Measurements from ENCODE around the gene SHC3.

The SHC3 gene

DNA sequence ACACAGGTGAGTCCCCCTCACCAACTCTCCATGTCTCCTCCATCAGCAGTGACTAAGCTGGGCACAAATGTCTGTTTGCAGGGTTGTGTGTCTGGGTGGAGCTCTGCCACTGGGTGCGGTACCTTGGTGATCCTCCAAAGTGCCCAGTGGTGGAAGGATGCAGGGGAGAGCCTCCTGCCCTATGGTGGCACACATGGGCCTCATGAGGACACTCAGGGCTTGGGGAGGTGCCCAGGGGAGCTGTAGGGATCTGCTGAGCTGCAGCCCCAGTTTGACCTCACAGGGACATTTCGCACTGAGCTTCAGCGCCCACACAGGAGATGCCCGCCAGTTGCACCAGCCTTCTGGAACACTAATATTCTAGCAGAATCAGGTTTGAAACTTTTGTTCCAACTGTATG lies 157.9 kb downstream of the SHC3 start:
- DNase-seq = no peak

DNA sequence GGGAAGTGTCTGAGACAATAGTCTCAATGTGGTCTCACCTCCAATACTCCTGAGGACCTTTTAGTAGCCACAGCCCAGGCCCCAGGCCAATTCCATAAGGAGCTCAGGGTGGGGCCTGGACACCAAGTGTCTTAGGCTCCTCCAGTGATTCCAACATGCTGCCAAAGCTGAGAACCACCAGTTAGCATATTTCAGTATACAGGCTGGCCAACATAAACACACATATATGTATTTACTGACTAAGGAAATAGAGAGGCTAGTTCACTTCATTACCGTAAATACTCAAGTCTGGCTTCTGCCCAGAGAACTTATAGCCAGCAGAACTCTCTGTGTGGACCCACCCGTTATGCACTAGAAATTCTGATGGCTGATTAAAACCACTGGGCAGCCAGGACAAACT lies 163.3 kb downstream of the SHC3 start:
- DNase-seq = no peak

DNA sequence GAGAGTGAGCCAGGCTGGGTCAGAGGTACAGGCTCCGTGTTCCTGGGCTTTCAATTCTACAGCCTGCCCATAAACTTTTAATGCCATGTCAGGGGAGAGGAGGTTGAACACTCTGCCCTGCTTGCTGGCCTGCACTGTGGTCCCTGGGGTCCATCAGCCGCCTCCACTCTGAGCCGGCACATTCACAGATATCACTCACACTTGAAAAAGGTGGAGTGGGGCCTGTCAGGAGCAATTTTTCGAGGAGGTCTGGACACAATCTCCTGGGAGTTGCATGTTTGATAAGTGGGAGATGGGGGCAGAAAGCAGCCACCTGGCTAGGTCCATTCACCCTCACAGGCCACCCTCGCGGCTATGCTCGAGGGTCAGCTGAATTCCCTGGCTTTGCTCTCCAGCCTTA lies 164.5 kb downstream of the SHC3 start:
- no peak for DNase-seq

DNA sequence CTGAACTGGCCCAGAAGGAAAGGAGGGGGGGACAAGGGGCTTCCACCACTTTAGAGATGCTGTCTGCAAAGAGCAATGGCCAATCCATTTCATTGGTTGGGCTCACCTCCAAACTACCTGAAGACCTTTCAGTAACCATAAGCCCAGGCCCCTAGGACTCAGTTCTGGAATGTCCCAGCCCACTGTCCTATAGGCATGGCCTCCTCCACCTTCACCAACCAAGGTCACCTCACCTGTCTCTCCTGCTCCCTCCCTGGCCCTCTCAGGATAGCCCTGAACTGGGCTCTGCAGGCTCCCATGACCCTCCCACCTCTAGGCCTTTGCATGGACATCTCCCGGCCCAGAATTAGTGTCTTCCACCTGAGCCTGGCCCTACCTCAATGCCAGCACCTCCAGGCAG lies 165.0 kb downstream of the SHC3 start:
- no peak for DNase-seq

DNA sequence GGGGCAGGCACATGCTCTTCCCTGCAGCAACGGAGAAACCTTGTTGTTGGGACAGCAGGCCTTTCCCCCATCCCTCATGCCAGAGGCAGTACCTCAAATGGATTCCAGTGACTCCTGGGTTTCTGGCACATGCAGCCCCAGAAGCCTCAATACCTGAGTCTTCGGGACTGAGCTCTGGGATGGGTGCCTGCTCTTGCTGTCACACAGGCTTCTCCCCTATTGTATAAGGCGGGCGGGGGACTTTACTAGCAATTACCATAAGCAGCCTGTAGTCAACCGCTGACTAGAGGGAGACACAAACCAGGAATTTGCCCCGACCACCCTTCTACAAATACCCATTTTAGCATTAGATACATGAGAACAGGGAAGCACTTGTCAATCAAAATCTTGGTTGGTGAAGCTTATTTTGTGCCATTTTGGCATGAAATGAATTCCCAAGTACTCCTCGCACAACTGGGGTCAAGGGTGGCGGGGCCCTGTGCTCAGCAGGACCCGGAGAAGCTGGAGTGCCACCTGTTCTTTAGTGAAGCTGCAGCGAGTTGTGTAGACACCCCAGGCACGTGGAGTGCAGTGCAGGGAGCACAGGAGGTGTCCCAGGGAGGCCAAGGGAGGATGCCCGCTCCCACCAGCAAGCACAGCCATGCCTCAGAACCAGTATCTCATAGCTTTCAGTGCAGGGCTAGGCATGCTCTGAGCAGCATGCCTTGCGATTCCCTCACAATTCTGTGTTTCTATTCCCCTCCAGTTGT lies 166.2 kb downstream of the SHC3 start:
- no peak for DNase-seq

DNA sequence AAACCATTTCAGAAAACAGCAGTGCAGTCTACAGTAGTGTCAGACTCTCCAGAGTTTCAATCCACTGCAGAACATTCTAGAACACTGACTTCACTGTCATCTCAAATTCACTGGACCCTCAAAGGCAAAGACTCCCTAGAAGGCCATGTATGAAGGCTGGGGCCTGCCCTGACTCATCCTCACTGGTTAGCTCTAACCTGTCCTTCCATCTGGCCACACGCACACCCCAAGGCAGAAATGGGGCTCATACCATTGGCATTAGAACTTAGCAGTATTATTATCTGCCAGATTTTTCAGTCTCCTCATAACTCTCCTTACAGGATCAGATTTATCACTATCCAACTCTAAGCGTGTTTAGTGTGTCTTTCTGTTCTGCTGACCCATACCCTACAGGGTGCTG lies 166.9 kb downstream of the SHC3 start:
- DNase-seq = no peak

DNA sequence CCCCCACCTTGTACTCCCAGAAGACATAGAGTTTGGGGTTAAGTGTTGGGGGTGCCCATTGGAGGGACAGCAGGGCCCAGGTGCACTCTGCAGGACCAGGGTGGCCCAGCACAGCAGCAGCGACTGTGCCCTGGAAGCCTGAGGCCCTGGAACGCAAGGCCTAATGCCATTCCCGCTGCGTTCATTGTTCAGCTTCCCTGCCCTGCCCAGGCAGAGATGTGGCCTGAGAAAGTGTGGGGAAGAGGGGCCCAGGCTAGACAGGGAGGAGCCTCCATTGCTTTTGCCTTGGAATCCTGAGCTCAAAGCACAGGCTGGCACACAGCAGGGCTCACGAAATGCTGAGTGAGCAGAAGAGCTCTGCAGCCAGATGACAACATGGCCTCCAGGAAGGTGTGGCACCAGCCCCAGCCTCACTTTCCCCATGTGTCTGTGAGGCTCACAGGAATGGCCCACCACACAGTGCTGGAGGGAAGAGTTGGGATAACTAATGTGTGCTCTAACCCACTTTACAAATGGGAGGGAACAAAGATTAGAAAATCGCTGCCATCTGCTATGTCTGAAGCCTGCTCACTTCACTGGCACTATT lies 168.0 kb downstream of the SHC3 start:
- no peak for DNase-seq

DNA sequence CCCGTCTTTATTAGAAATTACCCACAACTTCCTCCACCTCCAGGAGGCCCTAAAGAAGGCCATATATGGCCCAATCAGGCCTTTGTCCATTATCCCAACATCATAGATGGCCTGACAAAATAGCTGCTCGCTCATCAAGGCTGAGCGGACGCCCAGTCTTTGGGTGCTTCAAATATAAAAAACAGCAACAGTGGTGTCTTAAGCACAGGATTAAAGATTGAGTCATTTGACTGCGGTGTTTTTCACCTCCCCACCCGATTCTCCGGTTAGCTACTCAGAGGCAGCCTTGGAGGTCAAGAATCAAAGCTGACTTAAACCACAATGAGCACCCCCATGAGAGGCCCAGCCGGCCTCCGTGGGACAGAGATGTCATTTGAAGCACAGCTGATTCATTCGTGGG lies 168.6 kb downstream of the SHC3 start:
- DNase-seq = no peak

DNA sequence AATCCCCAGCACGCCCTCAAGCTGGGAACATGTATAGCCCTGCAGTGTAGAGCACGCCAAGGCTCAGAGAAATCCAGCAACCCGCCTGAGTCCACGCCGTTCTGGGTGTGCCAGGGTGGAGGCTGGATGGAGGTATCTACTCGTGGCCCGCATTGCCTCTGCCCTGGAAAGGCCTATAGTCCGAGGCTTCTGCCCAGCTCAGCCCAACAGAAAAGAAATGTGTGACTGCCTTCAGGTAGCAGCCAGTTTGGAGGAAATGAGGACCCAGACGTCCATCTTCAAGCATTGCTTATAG lies 169.1 kb downstream of the SHC3 start:
- no peak for DNase-seq

DNA sequence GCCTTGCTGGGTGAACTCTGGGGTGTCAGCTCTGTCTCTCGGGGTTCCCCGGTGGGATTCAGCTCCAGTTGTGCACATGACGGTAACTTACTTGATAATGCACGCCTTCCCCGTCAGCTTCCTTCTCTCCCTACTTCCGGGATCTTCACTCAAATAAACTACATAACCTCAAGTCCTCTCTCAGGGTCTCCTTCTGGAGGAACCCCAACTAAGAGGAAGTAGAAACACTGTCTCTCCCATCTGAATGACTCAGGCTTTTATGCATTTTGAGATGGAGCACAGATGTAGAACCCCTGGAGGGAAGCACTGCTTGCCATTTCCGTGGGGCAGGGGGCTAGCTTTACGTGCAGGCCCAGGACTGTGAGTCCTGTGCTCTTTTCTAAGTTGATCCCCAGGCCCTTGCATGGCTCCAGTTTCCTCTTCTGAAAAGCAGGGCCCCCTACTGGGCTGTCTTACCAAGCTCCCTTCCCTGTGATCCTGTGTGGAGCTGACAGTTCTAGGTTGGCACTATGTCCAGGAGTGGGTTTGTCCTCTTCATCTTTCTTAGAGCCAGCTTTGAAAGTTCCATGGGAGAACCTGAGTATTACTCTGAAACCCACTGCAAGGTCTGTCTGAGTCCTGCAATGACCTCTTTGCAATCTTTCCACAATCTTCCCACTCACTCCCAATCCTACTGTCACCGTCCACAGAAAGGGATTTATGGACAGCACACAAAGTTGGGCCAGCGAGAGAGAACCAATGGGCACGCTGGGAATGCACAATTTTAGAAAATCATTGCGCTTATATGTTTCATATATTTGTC lies 169.7 kb downstream of the SHC3 start:
- no peak for DNase-seq

DNA sequence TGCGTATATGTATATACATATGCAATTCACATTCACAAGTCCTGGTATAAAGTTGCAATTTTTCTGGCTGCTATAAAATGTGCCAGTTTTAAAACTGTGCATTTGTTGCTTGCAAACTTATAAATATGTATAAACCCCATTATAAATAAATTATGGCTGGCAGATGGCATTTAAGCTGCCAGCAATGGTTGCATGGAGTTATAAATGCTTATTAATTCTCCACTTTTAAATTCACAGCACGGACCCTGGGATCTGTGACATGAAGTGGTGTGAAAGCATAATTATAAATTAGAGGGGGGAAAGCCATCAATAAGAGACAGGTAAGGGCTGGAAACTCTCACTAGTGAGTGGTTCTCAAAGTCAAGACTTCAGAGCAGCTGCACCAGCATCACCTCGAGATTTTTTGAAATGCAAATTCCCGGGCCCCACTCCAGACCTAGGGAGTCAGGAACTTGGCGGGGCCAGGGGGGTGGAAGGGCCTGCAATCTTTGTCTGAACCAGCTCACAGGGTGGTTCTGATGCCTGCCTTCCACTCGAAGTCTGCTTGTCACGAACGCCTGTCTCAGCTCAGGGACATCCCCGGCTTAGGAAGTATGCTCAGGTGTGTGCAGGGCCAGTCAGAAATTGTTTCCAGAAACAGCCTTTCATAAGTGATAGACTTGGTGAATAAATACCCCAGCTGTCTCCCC lies 170.4 kb downstream of the SHC3 start:
- DNase-seq = no peak

DNA sequence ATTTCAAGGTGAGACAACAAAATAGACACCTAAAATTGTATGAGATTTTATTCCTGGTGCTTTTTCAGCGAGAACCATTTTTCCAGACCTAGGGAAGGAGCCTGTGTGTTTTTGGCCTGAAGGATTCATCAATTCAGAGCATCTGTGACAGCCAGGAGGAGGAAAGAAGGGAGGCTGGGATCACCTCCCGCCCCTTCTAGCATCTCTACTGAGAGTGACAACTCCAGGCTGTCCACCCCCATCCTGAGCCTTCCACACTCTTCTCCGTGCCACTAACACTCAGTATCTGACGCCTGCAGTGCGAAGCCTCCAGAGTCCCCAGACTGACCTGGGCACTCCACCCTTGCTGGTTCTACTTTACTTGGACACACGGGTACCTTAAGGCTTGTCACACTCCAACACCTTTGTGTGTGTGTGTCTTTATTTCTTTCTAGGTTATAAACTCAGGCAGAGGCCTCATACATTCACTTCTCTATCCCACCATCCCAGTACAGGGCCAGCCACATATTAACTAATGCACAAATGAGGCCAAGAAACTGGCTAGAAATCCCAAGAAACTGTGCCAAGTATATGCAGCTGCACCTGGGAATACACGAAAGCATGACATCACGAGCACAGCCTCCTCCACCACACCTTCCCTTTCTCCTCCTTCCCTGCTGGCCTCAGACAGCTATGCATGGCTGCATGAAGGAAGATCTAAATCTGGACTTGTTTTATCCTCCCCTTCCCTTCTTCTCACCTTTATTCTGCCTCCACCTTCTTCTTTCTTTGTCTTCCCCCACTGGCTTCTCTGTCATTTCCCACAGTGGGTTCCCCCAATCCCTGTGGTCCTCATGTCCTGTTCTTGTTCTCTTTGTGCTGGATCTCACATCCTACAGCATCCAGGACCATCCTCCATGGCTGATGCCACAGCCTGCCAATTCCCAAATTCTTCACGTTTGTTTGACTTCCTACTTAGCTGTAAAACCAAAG lies 171.3 kb downstream of the SHC3 start:
- DNase-seq = no peak

DNA sequence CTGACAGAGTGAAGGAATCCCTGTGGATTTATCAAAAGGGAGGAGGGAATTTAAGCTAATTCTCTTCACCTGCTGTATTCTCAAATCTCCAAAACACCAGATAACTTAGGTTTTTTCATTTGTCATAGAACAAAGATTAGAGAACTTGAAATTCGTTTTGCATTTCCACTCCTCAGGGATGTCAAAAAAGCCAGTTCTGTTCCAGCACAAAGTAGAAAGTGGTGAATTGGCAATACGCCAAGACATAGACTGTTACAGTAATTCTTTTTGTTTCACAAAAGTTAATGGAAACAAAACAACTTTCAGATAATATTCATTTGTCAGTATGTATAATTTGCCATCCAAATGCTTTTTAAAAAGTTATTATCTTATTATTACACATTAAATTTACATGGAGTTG lies 172.4 kb downstream of the SHC3 start:
- no peak for DNase-seq

DNA sequence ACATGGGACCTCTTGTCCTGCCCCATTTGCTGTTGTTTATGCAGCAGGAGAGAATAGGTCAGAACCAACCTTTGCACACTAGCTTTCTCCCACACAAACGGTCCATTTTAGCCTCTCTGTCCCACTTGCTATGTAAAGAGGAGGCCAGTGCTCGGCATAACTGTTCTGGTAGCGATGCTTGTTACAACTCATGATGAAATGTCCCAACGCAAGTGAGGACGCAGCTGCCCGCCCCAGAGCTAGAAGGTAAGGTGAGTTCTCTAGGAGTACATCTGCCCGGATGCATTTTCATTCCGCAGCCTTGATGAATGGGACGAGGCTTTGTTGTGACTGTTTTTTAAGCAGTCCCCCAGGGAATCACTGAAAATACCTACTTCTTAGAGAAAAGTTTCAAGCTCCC lies 173.3 kb downstream of the SHC3 start:
- DNase-seq = no peak

DNA sequence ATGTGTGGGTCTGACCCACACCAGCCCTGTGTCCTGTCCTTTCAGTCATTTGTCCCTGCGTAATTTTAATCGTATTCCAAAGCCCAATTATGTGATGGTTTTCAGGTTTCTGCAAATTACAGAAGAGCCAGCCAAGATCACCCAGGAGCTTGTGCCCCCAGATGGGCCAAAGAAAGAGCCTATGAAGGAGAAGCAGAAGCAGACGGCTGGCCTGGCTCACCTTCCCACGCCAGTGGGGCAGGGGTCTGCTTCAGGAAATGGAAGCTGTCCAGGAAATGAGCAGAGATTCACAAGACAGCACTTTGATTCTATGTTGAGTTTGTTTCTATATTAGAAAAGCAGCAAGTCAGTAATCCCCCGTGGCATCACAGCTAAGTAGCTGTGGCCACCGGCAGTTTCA lies 175.6 kb downstream of the SHC3 start:
- DNase-seq = no peak

DNA sequence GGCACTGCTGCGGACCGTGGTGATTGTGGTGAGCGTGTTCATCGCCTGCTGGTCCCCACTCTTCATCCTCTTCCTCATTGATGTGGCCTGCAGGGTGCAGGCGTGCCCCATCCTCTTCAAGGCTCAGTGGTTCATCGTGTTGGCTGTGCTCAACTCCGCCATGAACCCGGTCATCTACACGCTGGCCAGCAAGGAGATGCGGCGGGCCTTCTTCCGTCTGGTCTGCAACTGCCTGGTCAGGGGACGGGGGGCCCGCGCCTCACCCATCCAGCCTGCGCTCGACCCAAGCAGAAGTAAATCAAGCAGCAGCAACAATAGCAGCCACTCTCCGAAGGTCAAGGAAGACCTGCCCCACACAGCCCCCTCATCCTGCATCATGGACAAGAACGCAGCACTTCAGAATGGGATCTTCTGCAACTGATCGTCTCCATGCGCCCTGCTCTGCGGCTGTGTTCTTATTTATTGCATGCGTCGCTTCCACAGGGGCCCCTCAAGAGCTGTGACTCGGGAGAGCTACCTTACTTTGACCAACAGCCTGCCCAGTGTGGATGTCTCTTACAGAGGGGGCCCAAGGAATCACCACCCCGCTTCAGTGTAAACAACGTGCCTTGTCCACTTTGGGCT lies 176.6 kb downstream of the SHC3 start:
- DNase-seq = no peak

DNA sequence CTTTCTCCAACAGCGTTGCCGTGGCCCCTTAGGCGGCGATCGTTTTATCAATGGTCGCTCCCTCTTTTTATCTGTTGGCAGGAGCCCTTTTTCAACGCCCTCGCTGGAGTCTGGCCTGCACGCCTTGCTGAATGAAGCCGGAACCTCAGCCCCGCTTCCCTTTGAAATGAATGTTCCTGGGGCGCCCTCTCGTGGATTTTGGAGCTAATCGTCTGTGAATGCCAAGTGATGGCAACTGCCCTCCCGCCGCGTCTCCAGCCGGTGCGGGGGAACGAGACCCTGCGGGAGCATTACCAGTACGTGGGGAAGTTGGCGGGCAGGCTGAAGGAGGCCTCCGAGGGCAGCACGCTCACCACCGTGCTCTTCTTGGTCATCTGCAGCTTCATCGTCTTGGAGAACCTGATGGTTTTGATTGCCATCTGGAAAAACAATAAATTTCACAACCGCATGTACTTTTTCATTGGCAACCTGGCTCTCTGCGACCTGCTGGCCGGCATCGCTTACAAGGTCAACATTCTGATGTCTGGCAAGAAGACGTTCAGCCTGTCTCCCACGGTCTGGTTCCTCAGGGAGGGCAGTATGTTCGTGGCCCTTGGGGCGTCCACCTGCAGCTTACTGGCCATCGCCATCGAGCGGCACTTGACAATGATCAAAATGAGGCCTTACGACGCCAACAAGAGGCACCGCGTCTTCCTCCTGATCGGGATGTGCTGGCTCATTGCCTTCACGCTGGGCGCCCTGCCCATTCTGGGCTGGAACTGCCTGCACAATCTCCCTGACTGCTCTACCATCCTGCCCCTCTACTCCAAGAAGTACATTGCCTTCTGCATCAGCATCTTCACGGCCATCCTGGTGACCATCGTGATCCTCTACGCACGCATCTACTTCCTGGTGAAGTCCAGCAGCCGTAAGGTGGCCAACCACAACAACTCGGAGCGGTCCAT lies 177.4 kb downstream of the SHC3 start:
- DNase-seq = peak; percentile 64 to 72

DNA sequence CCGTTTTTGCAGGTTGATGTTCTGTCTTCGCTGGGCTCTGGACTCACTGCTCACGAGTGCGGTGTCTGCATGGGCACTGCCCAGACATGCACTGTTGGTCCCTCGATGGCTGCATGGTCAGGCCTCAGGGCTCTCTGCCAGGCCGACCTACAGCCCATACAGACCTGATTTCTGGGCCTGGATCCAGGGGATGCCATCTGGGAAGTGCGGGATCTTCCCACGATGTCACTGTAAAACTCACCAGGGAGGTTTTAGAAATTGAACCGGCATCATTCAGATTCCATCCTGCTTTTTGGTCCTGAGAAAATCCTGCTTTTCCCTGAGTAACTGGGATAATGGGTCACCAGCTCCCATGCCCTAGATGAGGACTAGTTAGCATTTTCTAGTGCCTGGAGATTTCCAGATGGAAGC lies 178.2 kb downstream of the SHC3 start:
- no peak for DNase-seq

DNA sequence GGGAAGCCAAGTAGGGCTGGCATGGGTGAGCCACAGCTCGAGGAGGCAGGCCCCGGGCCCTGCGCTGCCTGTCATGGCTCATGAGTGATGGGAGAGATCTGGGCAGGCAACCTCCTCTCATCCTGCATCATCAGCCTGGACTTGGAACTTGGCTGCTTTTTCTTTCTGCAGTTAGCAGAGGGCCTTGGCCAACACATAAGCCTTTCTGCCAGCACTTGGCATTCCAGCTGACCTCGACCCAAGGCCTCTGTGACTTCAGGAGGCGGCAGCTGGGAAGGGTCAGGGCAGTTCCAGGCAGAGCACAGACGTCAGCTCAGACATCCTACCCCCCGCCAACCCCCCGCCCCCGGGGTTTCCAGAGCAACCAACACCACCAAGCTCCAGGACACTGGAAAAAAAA lies 179.7 kb downstream of the SHC3 start:
- DNase-seq = no peak

DNA sequence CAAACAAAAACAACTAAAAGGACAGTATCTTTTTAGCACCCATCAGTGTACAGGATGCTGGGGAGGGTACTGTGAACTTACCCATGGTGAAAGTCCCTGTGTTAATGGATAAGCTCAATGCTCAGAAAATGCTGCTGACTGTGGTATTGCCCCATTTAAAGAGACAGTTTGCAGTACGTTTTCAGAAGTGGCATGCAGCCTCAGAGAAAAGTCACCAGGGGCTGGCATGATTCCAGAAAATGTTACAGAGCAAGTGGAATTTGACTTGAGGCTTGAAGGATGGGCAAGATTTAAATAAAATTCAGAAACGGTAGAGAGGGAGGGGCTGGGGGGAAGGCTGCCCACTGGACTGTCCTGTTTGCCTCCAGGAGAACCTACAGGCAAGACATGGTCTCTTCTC lies 180.1 kb downstream of the SHC3 start:
- no peak for DNase-seq

DNA sequence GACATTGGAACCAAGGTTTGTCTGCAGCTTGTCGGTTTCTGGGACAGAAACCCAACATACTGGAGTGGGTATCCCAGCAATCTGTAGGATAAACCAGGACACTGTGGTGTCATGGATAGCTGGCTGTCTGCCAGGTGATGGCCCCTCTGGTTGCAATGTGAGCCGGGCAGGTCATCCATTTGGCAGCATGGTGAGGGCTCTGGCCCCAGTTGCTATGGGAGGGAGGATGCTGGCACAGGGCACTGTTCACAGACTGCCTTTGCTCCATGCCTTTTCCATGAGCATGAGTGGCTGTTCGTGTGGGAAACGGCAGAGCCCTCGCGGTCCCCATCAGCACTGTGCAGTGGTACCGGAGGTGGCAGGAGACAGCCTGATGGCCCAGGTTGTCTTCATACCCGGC lies 181.0 kb downstream of the SHC3 start:
- DNase-seq = no peak

Data from CD4-positive, alpha-beta T cell treated with Interleukin-1 beta for 1 hour (primary cell).